PC-9 (cell line): ENCODE measurements around the gene PSEN1.

Experiments
- EZH2 ChIP-seq: fragments of 200-600 bp; sonication (generic); IDR thresholded peaks from 2 replicates; pipeline ENCODE4 v1.8.0; 2017; ENCODE audit warnings: antibody characterized with exemption, low read depth
- TF ChIP-seq, protein P1 (sequence below): fragments of 200-600 bp; sonication (generic); conservative IDR thresholded peaks from 2 replicates; pipeline ENCODE4 v1.6.1; 2017; ENCODE audit warnings: mixed run types, antibody characterized with exemption, mild to moderate bottlenecking, moderate library complexity

GRCh38 chr14:73236157-73236556 is 99.8 kb downstream of the PSEN1 start:
- TF ChIP-seq, protein P1, sequence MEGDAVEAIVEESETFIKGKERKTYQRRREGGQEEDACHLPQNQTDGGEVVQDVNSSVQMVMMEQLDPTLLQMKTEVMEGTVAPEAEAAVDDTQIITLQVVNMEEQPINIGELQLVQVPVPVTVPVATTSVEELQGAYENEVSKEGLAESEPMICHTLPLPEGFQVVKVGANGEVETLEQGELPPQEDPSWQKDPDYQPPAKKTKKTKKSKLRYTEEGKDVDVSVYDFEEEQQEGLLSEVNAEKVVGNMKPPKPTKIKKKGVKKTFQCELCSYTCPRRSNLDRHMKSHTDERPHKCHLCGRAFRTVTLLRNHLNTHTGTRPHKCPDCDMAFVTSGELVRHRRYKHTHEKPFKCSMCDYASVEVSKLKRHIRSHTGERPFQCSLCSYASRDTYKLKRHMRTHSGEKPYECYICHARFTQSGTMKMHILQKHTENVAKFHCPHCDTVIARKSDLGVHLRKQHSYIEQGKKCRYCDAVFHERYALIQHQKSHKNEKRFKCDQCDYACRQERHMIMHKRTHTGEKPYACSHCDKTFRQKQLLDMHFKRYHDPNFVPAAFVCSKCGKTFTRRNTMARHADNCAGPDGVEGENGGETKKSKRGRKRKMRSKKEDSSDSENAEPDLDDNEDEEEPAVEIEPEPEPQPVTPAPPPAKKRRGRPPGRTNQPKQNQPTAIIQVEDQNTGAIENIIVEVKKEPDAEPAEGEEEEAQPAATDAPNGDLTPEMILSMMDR, result no peak
- TF ChIP-seq EZH2, result no peak
